Left forelimb (tissue), 1 donor: ENCODE data around the gene TAMALIN.

Source experiments
- DNase-seq: peaks from one replicate; pipeline ENCODE4 v3.0.0-alpha.2; 2018; ENCODE audit warnings: low spot score

TAMALIN gene

GRCh38 chr12:52014567-52015530 is 8.1 kb downstream of the TAMALIN start:
- no peak for DNase-seq

- DNase-seq, result no peak
Observed at GRCh38 chr12:52015532-52016041, 8.8 kb downstream of the TAMALIN start.

- DNase-seq, result no peak
Observed at GRCh38 chr12:52018433-52019112, 11.8 kb downstream of the TAMALIN start.

- DNase-seq, result no peak
Observed at GRCh38 chr12:52019113-52019770, 12.5 kb downstream of the TAMALIN start.

GRCh38 chr12:52020539-52021336 is 14.0 kb downstream of the TAMALIN start:
- no peak for DNase-seq

GRCh38 chr12:52022841-52023181 is 16.1 kb downstream of the TAMALIN start:
- DNase-seq, result no peak

- peak; percentile 90 for DNase-seq
Observed at GRCh38 chr12:52023182-52023975, 16.6 kb downstream of the TAMALIN start.

- no peak for DNase-seq
Observed at GRCh38 chr12:52023976-52024688, 17.4 kb downstream of the TAMALIN start.

GRCh38 chr12:52024845-52025230 is 18.1 kb downstream of the TAMALIN start:
- DNase-seq, result peak; percentile 57

- DNase-seq, result no peak
Observed at GRCh38 chr12:52026263-52026662, 19.5 kb downstream of the TAMALIN start.

- DNase-seq, result no peak
Observed at GRCh38 chr12:52027085-52027843, 20.5 kb downstream of the TAMALIN start.

GRCh38 chr12:52029685-52030084 is 22.9 kb downstream of the TAMALIN start:
- DNase-seq, result no peak

GRCh38 chr12:52032446-52032803 is 25.7 kb downstream of the TAMALIN start:
- DNase-seq, result no peak

- DNase-seq, result peak; percentile 99
Observed at GRCh38 chr12:52032804-52033445, 26.2 kb downstream of the TAMALIN start.

- no peak for DNase-seq
Observed at GRCh38 chr12:52033446-52034140, 26.8 kb downstream of the TAMALIN start.

GRCh38 chr12:52035190-52035589 is 28.4 kb downstream of the TAMALIN start:
- no peak for DNase-seq

GRCh38 chr12:52035926-52036325 is 29.2 kb downstream of the TAMALIN start:
- no peak for DNase-seq

GRCh38 chr12:52036587-52037171 is 29.9 kb downstream of the TAMALIN start:
- peak; percentile 89 for DNase-seq
